HuH-7.5 (cell line): ENCODE results near the gene CNTN3.

Experiments used
- DNase-seq: peaks from one replicate; pipeline ENCODE4 v3.0.0; 2011; ENCODE audit warnings: low spot score

The CNTN3 gene

GRCh38 chr3:74614107-74614967 is at the start of gene CNTN3:
Gene CNTN3, minus strand, starts transcription at chr3:74614659. Its CDS starts 93,547 bp downstream, at chr3:74521112.
- no peak for DNase-seq

GRCh38 chr3:74663178-74663577 is 48.7 kb upstream of the CNTN3 start:
- no peak for DNase-seq

- DNase-seq: no peak
Measured at GRCh38 chr3:74661672-74662071, 47.2 kb upstream of the CNTN3 start.

- no peak for DNase-seq
Measured at GRCh38 chr3:74651885-74652284, 37.4 kb upstream of the CNTN3 start.

- no peak for DNase-seq
Measured at GRCh38 chr3:74651292-74651691, 36.8 kb upstream of the CNTN3 start.

- no peak for DNase-seq
Measured at GRCh38 chr3:74648107-74648506, 33.6 kb upstream of the CNTN3 start.

GRCh38 chr3:74646094-74646493 is 31.6 kb upstream of the CNTN3 start:
- DNase-seq: no peak

GRCh38 chr3:74643636-74644035 is 29.2 kb upstream of the CNTN3 start:
- DNase-seq: no peak

GRCh38 chr3:74642876-74643275 is 28.4 kb upstream of the CNTN3 start:
- DNase-seq: no peak

GRCh38 chr3:74640211-74640610 is 25.8 kb upstream of the CNTN3 start:
- no peak for DNase-seq

- no peak for DNase-seq
Measured at GRCh38 chr3:74639681-74640080, 25.2 kb upstream of the CNTN3 start.

GRCh38 chr3:74636981-74637380 is 22.5 kb upstream of the CNTN3 start:
- no peak for DNase-seq

GRCh38 chr3:74633021-74633420 is 18.6 kb upstream of the CNTN3 start:
- no peak for DNase-seq

GRCh38 chr3:74631351-74632140 is 17.1 kb upstream of the CNTN3 start:
- DNase-seq: no peak

- DNase-seq: no peak
Measured at GRCh38 chr3:74630602-74631001, 16.1 kb upstream of the CNTN3 start.

GRCh38 chr3:74626011-74626410 is 11.6 kb upstream of the CNTN3 start:
- no peak for DNase-seq

GRCh38 chr3:74624301-74624700 is 9.8 kb upstream of the CNTN3 start:
- DNase-seq: no peak

GRCh38 chr3:74623261-74623836 is 8.9 kb upstream of the CNTN3 start:
- DNase-seq: no peak

GRCh38 chr3:74621581-74621980 is 7.1 kb upstream of the CNTN3 start:
- no peak for DNase-seq

GRCh38 chr3:74617776-74618175 is 3.3 kb upstream of the CNTN3 start:
- DNase-seq: no peak

- DNase-seq: peak; percentile 2
Measured at GRCh38 chr3:74613521-74614106, 845 bp downstream of the CNTN3 start.

- DNase-seq: no peak
Measured at GRCh38 chr3:74613060-74613459, 1.4 kb downstream of the CNTN3 start.

GRCh38 chr3:74611206-74611605 is 3.3 kb downstream of the CNTN3 start:
- no peak for DNase-seq
